Lung microvascular endothelial cell (primary cell): ENCODE results near the gene POLR1H. TPM values are rescaled to one million over a fixed set of nuclear protein-coding genes. Genes with fewer than 3 reads are reported as not detected.
A peak's percentile ranks its signal among the peaks of the same experiment; 100 is the strongest.

ENCODE experiments used
- DNase-seq, 2 donors: peaks; one replicate each; pipeline versions ENCODE4 v3.0.0 to v3.0.0-alpha.2; 2010; ENCODE audit warnings: low read depth in 2 of 2
- total RNA-seq: library from RNA; depleted of rRNA; stranded (reverse); fragments of >200 nt; gene quantifications from 2 replicates; pipeline ENCODE4 v1.2.1, GENCODE V29; 2014

The POLR1H gene
- total RNA-seq, 1 donor from 2014 or later: 31.9 TPM

DNA sequence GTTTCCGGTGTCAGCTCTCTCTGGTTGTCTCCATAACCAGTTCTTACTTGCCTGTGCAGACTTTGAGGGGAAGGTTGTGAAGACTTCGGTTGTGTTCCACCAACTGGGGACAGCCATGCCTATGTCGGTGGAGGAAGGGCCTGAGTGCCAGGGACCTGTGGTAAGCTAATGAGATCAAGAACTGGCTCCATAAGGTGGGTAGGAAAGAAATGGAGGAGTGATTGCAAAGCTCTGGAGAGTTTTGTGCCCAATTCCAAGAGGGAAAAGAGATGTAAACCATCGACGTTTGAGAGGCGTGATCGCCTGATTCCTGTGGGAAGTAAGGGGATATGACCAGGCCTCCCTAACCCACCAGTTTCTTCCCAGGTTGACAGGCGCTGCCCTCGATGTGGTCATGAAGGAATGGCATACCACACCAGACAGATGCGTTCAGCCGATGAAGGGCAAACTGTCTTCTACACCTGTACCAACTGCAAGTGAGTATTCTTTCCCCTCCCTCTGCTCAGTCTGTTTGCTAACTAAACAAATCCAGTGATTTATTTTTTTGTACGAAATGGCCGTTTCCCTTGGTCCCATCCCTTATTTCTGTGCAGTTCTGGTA, 893 bp downstream of the POLR1H start:
- DNase-seq: peak in 1 of 2 donors; percentile 32

- no peak for DNase-seq
Observed at GRCh38 chr6:30062471-30063178, 1.6 kb downstream of the POLR1H start.

GRCh38 chr6:30063315-30063714, 2.2 kb downstream of the POLR1H start:
- no peak for DNase-seq

- DNase-seq: no peak
Observed at GRCh38 chr6:30066082-30066481, 5.0 kb downstream of the POLR1H start.

GRCh38 chr6:30066577-30067459, 5.8 kb downstream of the POLR1H start, which contains the start of gene PPP1R11:
Gene PPP1R11 (plus strand): TSS chr6:30067198. CDS start chr6:30067411, 213 bp downstream.
- peak; percentile 98 to 99 for DNase-seq

GRCh38 chr6:30067460-30068139, 6.5 kb downstream of the POLR1H start:
- no peak for DNase-seq

- peak in 1 of 2 donors; percentile 40 for DNase-seq
Observed at GRCh38 chr6:30071081-30071818, 10.2 kb downstream of the POLR1H start.

DNA sequence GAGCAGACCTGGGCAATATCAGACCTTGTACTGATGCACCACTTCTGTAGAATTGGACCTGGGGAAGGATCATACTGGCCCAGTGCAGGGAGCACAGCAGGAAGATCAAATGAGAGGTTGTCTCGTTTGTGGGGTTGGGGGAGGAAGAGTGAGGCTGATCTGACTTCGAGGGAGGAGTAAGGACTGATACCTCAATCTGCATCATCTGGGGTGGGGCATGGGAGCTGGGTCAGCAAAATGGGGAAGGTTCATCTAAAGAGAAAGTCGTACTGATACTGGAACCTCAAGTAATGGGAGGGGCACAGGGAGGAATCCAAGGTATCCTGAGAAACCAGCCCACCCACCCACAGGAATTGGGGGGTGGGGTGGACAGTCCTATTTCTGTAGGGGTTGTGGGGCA, 10.8 kb downstream of the POLR1H start:
- DNase-seq: no peak

GRCh38 chr6:30073489-30074235, 12.6 kb downstream of the POLR1H start:
- no peak for DNase-seq

DNA sequence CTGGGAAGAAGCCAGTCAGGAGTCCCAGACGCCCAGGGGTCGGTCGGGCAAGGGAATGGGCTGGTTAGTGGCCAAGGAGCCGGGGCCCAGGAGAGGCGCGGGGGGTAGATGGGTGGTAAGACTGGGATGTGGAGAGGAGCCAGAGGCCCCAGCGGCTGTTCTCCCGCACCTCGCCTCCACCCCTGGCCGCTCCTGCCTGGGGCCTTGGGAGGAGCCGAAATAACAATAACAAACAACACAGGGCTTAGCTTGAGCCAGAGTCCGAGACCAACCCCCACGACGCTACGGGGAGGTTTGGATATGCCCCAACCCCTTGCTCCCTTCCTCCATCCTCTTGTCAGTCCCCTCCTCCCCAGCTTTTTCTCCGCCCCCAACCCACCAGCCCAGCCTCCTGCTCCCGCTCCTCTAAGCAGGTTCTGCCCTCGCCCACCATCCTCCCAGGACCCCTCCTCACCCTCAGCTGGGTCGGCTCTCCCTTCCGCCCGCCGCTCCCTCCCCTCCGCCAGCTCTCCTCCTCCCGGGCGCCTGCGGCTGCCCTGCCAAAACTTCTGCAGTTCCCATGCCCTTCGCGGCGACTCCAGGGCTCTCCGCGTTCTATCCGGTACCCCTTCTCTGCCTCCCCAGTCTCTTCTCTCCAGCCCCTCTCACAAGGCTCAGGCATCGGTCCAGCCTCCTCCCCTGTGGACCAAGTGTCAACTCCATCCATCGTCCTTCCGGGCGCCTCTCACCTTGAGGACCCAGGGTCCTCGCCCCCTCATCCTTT, 13.4 kb downstream of the POLR1H start:
- DNase-seq: no peak

GRCh38 chr6:30075094-30075789, 14.2 kb downstream of the POLR1H start, which contains the start of gene RNF39:
Gene RNF39 (minus strand): TSS chr6:30075769. CDS start chr6:30075585, 184 bp downstream.
- DNase-seq: no peak

- DNase-seq: no peak
Observed at GRCh38 chr6:30075790-30076732, 15.0 kb downstream of the POLR1H start.

- no peak for DNase-seq
Observed at GRCh38 chr6:30077218-30077617, 16.2 kb downstream of the POLR1H start.

GRCh38 chr6:30087876-30088275, 26.8 kb downstream of the POLR1H start:
- DNase-seq: no peak

- DNase-seq: peak; percentile 31 to 34
Observed at GRCh38 chr6:30091577-30092381, 30.7 kb downstream of the POLR1H start.

DNA sequence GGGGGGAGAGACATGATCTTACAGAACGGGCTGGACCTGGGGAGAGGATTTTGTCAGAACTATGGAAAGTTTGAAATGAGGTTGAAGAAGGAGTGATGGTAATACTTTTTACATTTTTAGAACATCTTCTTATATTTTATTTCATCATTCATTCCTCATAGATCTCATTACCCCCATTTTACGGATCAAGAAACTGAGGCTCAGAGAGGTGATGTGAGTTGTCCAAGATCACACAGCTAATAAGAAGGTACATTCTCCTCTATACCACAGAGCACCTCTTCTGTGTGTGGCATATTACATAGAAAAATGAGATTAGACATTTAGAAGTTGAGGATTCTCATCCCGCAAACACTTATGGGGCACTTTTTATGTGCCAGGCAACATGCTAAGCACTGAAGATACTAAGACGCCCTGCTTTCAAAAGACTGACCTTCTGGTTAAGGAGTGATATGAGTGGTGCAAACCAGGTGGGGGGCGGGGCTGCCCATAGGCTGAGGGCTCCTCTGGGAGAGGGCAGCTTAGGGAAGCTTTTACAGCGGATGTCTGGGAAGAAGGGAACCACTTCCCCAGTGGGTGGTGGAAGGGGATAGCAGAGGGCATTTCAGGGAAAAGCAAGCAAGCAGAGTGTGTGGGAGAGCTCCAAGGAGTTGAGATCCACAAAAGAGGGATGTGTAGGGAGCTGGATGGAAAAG, 31.9 kb downstream of the POLR1H start:
- no peak for DNase-seq
